GM21825 (cell line): ENCODE data around the gene STK38.

Experiments used
- ATAC-seq: cut with Tn5 transposase; IDR thresholded peaks from one replicate; pipeline ENCODE4 v1.9.1; 2021; ENCODE audit warnings: mild to moderate bottlenecking, moderate library complexity; ENCODE audit not compliant: unreplicated experiment

The STK38 gene

DNA sequence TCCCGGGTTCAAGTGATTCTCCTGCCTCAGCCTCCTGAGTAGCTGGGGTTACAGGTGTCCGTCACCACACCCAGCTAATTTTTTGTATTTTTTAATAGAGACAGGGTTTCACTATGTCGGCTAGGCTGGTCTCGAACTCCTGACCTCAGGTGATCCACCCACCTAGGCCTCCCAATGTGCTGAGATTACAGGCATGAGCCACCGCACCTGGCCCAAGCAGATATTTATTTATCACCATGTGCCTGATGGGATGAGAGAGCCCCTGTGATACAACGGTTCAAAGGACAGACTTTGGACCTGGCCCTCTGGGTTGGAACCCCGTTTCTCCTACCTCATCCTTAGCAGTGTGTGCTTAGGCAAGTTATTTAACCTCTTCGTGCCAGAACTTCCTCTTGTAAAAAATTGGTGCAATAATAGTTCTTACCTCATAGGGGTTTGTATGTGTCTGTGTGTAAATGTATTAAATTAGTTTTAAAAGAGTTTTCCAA, 19.2 kb upstream of the STK38 start:
- no peak for ATAC-seq

DNA sequence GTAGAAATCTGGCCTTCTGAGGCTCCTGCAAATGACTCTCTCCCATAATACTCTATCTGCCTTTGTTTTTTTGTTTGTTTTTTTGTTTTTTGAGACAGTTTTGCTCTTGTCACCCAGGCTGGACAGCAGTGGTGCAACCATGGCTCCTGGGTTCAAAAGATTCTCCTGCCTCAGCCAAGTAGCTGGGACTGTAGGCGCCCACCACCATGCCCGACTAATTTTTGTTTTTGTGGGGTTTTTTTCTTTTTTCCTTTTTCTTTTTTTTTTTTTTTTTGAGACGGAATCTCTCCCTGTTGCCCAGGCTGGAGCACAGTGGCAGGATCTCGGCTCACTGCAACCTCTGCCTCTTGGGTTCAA, 16.6 kb upstream of the STK38 start:
- ATAC-seq, result no peak

DNA sequence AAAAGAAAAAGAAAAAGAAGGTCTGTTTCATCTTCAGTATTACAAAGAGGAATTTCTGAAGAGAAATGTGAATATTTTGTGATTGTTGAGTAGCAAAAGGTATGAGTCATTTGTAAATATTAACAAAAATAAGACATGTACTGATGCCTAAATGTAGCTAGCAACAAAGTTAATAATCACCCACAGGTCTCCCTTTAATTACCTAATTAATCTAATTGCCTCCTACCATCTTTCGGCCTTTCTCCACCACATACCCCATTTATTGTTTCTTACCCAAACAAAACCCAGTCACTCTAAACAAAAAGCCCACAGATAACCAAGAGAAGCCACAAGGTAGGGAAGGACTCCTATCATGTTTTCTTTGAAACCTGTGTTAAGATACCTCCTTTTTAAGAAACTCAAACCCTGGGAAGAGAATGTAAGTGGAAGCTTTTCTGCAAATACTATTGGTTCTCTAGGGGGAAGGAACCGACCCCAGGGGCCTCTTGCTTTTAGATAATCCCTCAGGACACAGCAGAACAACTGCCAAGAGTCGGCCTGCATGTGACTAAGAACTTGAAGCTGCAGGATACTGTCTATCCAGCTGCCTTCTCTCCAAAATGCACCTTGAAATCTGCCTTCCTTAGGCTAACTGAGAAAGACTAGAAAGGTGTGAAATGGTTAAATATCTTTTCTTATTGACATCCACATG, 16.1 kb upstream of the STK38 start:
- no peak for ATAC-seq

DNA sequence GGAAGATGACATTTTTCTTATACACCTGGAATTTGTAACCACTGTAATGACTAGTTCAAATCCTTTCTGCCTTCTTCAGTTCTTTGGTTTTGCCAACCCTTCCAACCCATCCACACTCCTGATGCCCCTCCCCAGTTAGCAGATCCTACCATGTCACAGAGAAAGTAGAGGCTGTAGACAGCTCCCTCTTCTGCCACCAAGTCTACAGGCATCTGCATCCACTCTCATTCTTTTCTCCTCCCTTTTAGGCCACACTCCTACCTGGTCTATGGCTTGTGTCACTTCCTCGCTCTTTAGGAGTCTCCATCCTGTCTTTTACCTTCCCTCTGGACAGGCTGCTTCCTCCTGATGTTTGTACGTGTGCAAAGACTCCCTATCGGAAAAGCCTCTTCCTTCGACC, 13.5 kb upstream of the STK38 start:
- no peak for ATAC-seq

DNA sequence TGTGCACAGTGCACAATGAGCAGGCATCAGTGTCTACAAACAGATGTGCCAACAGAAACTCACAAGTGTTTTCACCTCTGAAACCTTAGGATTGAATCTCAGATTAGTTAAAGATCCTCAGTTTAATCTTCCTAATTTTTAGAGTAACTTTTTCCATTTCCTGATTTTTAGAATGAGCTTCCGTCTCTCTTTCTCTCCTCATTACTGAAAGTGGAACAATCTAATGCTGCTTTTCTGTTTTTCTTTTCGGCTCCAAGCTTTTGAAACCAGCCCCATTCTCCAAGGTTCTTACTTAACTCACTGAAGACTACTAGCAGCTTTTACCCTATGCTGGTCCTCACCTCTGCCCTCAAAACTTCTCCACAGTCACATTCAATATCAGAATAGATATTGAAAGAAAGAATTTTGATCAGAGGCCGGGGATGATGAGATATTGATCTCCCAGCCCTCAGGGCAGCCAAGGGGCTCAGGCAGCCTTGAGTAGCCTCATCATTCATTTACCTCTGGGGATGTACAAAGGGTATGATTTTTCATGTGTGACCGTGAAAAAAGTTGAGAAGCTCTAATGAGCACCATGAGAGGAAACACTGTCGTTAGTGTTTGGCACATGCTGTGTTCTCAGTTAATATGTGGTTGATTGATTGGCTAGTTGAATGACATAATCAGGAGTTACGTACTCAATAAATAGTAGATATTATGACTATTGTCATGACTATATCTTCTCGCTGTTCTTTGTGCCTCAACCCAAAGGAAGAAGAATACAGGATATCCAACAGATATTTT, 11.9 kb upstream of the STK38 start:
- no peak for ATAC-seq

DNA sequence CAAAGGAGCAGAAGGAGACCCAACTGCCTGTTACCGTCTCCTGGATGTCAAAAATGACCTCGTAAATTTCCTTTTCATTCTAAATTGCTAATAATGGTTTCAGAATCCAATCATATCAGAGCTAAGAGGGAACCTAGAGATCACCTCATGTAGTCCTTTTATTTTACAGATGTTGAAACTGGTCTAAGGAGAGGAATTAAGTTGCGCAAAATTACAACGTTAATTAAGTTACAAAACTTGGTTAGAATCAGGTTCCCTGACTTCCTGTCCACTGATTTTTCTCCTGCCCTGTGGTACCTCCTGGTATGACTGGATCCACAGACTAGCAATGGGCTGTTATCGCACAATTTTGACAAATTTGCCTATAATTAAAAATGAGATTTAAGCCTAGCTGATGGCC, 9.0 kb upstream of the STK38 start:
- no peak for ATAC-seq

- no peak for ATAC-seq
Measured at GRCh38 chr6:36555750-36556252, 8.5 kb upstream of the STK38 start.

GRCh38 chr6:36550473-36551000, 3.3 kb upstream of the STK38 start:
- no peak for ATAC-seq

- ATAC-seq, result no peak
Measured at GRCh38 chr6:36548401-36548743, 1.1 kb upstream of the STK38 start.

DNA sequence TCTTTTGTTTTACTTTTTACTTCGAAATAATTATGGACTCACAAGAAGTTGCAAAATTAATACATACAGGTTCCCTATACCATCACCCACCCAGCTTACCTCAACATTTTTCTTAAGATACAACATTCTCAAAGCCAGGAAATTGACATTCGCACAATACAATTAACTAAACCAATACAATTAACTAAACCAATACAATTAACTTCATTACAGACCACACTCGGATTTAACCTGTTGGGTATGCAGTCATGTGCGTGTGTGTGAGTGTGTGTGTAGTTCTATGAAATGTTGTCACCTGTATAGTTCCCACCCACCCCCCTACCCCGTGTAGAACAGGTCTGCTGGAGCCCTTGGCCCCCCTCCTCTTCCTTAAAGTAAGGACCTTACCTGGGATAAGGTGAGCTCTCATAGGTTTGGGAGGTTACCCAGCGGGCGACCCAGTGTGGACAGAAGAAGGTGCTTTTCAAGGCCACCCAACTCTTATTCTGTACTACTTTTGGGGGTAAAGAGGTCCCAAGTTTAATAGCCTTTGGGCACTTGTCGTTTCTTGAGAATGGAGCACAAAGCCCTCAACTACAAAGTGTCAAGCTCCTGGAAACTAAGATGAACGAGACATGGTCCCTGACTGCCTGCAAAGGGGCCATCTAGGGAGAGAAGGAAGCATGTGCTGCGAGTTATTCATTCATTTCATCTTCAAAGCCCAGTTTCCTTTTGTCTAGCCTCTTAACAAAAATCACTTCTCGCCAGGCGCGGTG, 544 bp upstream of the STK38 start:
- no peak for ATAC-seq

- ATAC-seq, result peak; percentile 4
Measured at GRCh38 chr6:36546308-36546919, 865 bp downstream of the STK38 start.

DNA sequence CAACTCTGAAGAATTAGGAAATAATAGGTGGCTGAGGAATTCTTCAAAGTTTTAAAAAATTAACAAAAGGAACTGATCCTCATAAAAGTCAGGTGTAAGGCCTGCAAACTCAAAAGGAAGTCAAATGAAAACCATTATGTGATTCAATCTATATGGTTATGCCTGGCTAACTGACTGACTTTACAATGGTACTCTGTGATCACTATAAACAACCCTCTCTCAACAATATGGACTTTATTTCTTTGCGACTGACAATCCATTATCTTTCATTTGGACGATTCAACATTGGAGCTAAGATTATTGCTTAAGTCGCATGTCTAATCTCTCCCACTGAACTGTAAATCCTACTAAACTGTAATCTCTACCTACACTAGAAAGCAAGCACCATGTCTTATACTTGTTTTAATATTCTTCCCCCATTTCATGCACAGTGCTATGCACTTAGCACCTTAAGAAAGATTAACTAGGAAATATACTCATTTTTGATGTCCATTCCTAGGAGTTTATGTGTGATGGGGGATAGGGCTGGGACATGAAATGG, 1.4 kb downstream of the STK38 start:
- ATAC-seq, result no peak

GRCh38 chr6:36544228-36544627, 3.1 kb downstream of the STK38 start:
- ATAC-seq, result no peak

GRCh38 chr6:36542041-36542440, 5.2 kb downstream of the STK38 start:
- no peak for ATAC-seq

GRCh38 chr6:36539814-36540568, 7.3 kb downstream of the STK38 start:
- ATAC-seq, result no peak

- no peak for ATAC-seq
Measured at GRCh38 chr6:36536873-36537547, 10.3 kb downstream of the STK38 start.

DNA sequence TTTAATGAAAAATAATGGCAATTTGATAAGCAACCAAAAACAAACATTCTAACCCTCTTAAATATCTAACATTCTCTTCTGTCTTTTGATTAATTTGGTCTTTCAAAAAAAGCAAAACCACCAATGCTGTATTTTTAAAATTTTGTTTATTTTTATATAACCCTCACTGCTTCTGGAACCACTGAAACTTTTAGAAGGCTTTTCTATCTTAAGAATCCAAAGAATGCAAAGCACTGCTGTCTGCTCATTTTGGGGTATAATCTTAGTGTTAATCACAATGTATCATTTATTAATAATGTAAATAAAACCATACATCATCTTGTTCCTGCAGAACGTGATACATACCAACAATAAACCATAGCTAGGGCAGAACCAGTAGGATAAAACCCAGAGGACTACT, 14.0 kb downstream of the STK38 start:
- no peak for ATAC-seq

DNA sequence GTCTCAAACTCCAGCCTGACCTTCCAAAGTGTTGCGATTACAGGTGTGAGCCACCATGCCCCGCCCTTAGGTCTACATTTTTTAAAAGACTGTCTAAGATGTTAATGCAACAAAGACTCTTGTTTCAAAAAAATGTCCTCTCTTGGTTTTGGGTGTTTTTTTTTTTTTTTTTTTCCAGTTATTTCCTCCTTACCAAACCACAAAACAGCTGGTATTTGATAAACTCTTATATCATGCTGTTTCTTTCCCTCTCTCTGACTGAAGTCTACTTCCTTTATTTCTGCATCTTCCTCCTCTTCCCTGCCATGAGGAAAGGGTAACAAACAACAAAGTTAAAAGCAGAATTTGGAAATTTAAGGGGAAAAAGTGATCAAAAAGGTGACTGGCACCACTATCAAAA, 21.2 kb downstream of the STK38 start:
- no peak for ATAC-seq

- no peak for ATAC-seq
Measured at GRCh38 chr6:36525346-36525745, 21.9 kb downstream of the STK38 start.
